B cell (primary cell): ENCODE data around the gene BEGAIN.

ENCODE experiments used
- EZH2 ChIP-seq: IDR thresholded peaks from 2 replicates; pipeline ENCODE4 v1.6.1; 2012; ENCODE audit warnings: borderline replicate concordance, low read depth, mild to moderate bottlenecking, moderate library complexity, low read length; ENCODE audit not compliant: insufficient read depth, poor library complexity, severe bottlenecking
- TF ChIP-seq, protein P1 (sequence below): fragments of 200-600 bp; IDR thresholded peaks from one replicate; pipeline ENCODE4 v1.8.0; 2022; ENCODE audit warnings: antibody characterized with exemption, mild to moderate bottlenecking

DNA sequence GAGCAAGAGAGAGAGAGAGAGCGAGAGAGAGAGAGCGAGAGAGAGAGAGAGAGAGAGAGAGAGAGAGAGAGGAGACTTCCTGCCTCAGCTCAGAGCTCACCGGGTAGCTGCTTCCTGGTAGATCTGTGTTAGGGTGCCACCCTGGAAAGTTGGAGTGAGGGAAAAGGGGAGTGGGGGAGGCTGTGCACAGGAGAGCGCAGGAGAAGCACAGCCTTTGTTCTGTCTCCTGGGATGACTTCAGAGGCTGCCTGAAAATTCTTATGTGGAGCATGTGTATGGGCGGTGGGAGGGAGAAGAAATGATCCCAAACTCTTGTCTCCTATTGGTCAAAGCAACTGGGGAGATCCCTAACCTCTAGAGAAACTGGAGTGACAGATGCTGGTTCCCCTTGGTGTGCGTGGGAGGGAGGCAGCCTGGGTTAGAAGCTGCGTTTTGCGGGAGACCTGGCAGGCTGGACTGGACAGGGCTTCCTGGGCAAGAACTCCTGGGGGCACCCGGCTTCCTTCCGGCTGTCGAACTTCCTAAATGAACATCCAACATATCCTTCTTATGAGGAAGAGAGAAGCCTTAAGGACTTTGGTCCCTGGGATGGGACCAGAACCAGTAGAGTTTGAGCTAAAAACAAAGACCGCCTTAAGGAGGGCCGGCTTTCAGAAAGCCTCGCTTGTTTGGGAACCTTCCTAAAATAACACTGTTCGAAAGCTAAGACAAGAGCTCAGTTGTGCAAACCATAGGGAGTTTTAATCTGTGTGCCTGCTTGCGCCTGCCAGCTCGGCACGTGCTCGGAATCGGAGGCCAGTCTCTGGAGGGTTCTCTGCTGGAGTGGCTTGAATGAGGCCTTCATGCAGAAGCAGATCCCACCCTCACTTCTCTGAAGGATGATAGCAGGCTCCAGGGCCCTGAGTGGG lies 30.4 kb upstream of the BEGAIN start:
- TF ChIP-seq, protein P1, sequence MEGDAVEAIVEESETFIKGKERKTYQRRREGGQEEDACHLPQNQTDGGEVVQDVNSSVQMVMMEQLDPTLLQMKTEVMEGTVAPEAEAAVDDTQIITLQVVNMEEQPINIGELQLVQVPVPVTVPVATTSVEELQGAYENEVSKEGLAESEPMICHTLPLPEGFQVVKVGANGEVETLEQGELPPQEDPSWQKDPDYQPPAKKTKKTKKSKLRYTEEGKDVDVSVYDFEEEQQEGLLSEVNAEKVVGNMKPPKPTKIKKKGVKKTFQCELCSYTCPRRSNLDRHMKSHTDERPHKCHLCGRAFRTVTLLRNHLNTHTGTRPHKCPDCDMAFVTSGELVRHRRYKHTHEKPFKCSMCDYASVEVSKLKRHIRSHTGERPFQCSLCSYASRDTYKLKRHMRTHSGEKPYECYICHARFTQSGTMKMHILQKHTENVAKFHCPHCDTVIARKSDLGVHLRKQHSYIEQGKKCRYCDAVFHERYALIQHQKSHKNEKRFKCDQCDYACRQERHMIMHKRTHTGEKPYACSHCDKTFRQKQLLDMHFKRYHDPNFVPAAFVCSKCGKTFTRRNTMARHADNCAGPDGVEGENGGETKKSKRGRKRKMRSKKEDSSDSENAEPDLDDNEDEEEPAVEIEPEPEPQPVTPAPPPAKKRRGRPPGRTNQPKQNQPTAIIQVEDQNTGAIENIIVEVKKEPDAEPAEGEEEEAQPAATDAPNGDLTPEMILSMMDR, result no peak
- TF ChIP-seq EZH2, result no peak
